NCI-H2196 (cell line): ENCODE data around the gene IDI2.
"Not testable (repeated sequence)": the region's sequence is repeated elsewhere in the genome, so short reads cannot be mapped to it uniquely, and the experiment has no call there.

Experiments used
- DNase-seq: peaks from one replicate; lab custom pipeline; 2025; ENCODE audit not compliant: unreplicated experiment; lab: John Stamatoyannopoulos, UW

IDI2 gene

DNA sequence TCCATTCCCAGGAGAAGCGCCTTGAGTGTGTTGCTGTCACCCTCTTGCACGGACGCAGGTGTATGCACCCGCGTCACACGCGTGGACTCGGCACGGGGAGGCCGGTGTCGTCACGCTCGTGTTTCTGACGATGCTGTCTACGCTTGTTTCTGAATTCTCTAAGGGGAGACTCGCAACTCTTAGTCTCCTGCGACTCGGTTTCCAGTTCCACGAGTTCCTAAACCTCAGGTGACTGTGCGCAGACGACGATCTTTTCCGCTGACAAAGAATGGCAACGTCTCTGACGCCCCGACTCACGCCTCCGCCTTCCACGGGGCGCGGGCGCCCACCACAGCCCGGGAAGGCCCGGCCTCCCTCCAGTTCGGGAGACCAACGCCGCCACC, 22.7 kb upstream of the IDI2 start:
- DNase-seq, result no peak

DNA sequence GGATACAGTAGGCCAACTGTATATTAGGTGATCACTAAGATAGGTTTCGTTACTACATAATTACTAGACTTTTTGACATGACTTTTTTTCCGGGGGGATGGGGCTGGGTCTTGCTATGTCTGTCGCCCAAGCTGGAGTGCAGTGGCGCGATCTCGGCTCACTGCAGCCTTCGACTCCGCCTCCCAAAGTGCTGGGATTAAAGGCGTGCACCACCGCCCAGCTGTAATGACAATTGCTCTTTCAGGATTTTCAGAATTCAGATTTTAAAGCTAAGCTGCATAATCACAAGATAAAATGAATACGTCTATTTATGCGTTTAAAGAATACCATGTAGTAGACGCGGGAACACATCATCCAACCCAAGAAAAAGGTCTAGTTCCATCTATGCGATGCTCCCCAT, 22.3 kb upstream of the IDI2 start:
- DNase-seq, result no peak

DNA sequence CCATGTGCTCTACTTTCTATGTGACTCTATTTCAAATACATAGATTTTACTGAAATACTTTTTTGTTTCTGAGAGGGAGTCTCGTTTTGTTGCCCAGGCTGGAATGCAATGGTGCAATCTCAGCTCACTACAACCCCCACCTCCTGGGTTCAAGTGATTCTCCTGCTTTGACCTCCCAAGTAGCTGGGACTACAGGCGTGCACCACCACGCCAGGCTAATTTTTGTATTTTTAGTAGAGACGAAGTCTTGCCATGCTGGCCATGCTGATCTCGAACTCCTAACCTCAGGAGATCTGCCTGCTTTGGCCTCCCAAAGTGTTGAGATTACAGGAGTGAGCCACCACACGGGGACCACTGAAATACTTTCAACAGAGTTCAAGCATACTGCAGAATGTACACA, 19.8 kb upstream of the IDI2 start:
- no peak for DNase-seq

DNA sequence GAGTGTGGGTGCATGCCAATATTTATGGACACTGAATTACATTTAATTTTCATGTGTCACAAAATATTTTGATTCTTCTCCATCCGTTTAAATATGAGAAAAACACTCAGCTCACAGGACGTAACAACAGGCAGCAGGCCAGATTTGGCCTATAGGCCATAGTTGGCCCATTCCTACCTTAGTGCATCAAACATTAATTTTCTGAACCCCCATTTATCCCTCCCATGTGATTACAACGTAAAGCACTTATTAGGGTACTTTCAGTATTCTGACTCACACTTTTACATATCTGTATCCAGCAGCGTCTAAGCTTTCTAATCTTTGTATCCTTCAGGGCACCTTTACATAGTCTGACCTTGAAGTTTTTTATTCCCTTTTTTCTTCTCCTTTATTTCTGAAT, 19.3 kb upstream of the IDI2 start:
- DNase-seq, result no peak

DNA sequence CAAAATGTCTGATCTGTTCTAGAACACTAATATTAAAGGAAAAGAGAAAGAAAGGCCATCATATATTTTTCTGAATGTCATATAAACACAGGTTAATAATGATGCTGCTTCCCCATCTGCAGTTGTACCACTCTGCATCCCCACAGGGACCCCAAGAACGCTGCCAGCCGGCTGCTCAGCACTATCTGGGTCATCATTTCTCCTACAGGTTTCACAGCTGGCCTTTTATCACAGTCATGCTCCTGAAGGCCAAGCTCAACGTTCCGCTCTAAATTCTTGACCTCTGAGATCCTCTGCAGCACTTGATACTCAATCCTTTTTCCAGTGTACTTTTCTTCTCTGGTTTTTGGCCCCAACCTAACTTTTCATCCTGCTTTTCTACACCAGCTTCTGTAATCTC, 18.5 kb upstream of the IDI2 start:
- no peak for DNase-seq

DNA sequence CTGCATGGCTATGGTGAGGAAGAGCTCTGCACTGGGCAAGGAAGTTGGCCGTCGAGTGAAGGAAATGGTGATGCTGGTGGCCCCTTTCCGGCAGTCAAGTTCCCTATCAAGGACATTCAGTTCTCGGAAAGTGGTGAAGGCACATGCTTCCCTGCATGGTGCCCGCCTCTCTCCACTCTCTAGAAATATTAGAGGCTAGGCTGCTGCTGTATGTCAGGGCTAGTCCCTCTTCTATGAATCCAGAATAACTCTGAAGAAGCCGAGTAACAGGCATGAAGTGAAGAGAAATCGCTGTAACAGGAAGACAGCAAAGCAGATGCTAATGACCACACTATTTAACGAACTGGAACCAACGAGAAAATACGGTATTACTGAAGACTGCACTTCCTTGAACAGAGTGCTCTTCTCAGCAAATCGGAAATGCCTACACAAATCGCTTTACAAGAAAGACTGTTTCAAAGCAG, 17.9 kb upstream of the IDI2 start:
- no peak for DNase-seq

DNA sequence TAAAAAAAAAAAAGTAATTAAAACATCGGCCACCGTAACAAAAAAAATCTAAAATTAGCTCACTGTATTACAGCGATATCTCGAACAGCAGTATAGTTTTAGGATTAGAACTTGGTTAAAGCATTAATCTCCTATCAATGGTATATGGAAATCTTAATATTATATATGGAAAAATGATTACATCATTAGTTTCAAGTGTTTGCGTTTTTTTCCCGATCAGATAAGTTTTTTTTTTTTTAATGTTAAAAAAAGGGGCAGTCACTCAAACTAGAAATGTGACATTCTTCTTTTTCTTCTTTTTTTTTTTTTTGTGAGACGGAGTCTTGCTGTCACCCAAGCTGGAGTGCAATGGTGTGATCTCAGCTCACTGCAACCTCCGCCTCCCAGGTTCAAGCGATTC, 15.9 kb upstream of the IDI2 start:
- DNase-seq, result no peak

DNA sequence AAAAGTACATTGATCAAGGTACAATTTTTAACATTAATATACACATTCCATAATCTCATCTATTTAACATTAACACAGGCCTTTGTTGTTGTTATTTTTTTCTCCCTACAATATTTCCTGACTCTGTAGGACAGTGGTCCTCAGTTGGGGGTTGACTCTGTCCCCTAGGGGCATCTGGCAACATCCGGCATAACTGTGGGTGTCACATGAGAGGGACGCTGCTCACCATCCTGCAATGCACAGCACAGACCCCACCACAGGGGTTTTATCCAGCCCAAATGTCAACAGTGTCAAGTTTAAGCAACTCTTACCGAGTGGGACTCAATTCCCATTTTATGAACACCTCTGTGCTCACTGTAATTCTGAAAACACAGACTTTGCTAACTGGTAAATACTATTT, 14.5 kb upstream of the IDI2 start:
- DNase-seq, result no peak

DNA sequence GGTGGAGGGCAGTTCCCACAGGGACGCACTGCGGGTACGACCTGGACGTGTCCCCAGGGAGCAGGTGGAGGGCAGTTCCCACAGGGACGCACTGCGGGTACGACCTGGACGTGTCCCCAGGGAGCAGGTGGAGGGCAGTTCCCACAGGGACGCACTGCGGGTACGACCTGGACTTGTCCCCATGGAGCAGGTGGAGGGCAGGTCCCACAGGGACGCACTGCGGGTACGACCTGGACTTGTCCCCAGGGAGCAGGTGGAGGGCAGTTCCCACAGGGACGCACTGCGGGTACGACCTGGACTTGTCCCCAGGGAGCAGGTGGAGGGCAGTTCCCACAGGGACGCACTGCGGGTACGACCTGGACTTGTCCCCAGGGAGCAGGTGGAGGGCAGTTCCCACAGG, 13.1 kb upstream of the IDI2 start:
- DNase-seq, result not testable (repeated sequence)

DNA sequence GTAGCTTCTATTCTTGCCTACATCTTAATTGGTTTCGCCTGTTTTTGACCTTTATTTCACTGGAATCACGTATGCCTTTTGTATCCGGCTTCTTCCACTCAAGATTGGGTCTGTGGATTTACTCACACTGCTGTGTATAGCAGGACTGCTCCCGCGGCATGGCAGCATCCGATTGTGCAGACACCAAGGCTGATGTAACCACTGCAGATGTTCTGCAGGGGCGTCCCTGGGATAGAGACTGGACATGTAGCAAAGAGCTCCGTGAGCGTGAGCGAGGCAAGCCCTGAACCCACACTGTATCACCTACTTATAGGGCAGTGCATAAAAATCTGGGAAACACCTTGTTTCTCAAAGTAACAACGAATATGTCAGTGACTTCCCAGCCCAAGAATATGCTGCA, 11.4 kb upstream of the IDI2 start:
- no peak for DNase-seq

DNA sequence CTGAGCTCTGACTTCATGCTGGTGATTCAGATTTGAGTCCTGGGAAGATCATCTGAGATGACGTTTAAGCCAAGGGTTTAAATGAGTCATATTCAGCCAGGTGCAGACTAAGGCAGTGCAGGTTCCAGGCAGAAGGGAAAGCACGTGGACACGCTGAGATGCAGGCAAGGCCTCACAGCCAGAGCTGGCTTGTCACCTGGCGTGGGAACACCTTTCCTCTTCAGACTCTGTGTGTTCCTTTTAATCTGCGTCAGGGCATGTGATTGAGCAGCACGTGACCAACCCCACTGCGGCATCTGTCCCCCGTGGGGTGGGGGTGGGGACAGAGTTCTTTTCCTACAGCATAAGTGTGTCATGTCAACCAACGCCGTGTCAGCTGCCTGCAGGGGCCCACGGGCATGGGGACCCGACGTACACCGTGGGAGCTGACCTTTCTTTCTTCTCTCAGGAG, 10.7 kb upstream of the IDI2 start:
- DNase-seq, result peak; percentile 25

DNA sequence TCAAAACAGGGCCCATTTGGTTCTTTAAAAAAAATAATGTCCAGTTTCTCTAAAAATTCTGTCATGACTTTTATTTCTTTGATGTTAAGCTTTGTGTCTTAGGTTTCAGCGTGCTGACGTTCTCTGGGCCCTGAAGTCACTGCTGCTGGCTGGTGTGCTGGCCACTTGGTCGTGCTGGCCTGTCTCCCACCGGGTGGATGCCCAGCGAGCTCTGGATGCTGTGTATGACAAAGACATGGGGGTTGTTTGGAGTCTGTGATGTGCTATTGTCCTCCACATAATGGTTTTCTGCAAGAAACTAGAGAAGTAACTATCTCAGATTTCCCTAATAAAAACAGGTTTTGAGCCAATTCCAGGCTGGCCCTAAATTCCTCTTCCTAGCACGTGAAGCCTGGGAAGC, 9.5 kb upstream of the IDI2 start:
- DNase-seq, result no peak

DNA sequence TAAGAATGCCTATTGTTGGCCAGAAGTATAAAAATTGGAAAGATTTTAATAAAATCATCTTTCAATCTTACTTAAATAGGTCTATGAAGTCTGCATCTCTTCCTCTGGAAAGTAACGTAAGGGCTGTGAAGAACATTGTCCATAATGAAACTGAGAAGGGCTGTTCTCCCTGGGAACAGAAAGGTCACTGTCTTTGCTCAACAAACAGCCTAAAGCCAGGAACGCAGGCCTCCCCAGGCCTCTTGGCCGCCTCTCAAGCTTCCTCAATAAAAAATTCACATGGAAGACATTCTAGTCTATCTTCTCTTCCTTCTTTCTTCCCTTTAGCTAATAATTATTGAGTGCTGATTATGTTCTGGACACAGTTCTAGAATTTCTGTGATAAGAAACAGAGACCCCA, 9.1 kb upstream of the IDI2 start:
- DNase-seq, result no peak

DNA sequence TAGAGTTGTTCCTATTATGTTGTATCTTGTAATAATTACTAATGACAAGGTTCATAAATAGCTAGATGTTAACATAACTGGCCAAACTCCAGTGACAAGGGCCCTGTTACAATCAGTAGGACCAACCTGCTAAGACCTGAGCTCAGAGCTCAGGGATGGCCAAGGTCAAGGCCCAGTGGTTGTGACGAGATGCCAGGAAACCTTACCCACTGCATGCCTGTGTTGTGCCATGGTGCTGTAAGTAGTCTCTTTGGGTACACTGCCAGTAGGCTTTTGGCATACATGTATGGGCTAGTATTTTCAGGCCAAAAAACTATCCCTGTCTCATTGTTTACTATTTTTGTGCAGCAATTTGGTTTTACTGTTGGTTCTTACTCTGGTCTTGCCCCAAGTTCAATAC, 7.9 kb upstream of the IDI2 start:
- no peak for DNase-seq

DNA sequence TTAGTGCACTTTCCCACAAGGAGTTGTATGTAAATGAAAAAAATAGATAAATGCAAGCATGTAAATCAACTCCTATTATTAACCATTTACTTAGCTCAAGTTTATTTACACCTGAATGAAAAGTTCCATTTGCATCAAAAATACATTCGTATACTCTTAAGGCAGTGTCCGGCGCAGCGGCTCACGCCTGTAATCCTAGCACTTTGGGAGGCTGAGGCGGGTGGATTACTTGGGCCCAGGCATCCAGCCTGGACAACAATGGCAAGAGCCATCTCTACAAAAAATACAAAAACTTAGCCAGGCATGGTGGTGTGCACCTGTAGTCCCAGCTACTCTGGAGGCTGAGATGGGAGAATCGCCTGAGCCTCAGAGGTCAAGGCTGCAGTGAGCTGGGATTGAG, 4.2 kb upstream of the IDI2 start:
- no peak for DNase-seq

DNA sequence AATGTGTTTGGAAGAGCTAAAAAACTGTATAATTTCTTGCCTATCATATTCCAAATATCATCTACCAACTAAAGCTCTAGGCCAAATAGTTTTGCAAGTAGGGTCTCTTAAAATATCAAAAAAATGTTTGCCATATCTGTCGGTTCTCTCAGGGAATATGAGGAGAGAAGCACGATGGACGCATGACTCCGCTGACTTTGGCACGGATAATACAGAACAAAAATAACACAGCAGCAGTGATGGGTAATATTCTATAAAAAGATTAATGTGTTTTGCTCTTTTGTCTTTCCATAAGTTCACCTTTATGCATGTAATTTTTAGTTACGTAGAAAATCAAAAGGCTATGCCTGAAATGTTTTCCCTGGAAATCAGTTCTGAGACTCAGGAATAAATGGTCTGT, 919 bp upstream of the IDI2 start:
- no peak for DNase-seq

DNA sequence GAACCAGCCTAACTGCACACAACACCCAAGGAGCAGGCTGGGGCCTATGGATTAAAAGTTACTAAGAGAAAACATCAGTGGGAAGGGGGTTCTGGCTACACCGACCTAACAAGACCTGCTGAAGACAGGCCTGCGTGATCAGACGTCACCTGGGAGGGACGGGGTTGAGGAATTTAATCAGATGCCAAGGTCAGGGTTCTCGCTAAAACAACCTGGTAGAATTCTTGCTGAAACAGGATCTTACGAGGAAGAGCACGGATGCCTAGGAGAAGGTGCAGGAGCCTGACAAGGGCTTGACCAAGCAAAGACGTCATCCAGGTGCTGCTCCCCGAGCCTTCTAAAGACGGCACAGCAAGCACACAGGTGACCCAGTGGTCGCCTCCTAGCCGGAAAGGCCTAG, 1.6 kb downstream of the IDI2 start:
- no peak for DNase-seq

DNA sequence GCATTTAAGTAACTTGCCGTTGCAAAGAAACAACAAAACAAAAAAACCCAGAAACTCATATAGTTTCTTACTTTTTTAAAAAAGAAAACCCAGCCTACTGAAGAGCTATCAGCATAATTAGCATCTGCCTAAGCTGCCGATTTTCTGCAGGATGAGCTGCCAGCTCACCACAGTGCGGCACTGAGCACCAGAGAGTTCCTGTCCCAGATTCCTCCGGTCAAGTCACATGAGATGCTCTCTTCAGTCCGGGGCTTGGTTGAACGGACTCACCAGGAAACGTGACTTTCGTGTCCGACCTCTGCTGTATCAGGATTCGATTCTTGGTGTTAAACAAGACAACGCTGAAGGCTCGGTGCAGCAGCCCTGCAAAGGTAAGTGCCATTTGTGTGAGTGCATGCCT, 3.2 kb downstream of the IDI2 start:
- DNase-seq, result no peak

DNA sequence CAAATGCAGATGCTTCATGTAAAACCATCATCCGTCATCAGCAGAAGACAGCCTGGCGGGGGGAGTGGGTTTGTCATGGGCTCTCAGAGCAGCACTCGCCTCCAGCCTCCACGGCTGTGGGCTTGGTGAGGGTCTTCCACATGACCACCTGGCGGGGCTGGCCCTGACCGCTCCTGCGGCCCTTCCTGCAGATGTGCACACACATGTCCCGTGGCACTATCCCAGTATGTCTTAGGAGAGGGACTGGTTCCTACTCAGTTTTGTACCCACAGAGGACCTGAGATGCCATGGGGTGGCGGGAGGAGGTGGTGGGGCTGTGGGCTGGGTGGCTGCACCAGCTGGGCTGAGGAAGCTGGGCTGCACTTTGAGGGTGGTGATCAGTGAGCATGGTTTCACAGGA, 4.7 kb downstream of the IDI2 start:
- DNase-seq, result no peak

DNA sequence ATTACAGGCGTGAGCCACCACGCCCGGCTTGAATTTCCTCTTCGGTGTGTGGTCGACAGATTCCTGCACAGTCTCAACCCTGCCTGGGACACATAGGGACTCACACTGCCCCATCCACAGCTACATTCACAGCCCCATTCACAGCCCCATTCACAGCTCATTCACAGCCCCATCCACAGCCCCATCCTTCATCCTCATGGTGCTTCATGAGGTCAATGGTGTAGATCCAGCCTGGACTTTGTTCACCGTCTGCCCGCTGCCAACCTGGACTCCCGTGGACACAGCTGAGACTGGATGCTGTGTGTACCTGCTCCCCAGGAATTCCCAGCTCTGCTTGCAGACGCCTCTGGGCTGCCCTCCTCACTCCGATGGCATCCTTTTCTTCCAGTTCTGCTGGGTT, 5.2 kb downstream of the IDI2 start:
- no peak for DNase-seq

DNA sequence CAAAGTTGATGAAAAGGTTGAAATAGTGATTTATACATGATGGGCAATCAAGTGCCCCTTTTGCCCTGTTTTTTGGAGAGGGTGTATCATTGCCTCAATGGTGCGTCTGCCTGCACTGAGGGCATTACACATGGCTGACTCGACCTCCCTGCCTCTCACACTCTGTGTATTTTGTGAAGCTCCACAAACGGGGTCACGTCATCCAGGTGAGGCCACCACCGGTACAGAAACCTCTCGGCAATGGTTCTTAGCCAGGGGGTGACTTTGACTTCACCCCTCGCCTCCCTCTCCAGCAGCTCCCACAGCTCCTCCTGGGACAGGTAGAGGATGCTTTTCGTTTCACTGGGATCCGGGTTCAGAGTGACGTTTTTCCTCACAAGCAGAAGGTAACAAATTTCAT, 6.3 kb downstream of the IDI2 start:
- no peak for DNase-seq

DNA sequence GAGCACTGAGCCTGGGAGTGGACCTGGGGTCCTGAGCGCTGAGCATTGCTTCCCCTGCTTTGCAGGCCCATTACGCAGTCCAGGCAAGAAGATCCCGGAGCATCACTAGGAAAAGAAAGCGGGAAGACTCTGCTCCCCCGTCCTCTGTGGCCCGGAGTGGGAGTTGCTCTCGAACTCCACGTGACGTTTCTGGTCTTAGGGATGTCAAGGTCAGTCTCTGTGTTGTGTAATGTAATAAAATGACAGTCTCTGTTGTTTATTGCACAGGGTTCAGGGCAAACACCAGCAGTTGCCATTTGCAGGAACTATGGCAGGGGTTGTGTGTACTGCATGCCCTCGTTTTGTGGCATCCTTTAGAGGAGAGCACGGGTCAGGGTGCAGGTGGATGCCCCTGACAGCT, 10.0 kb downstream of the IDI2 start:
- DNase-seq, result no peak

DNA sequence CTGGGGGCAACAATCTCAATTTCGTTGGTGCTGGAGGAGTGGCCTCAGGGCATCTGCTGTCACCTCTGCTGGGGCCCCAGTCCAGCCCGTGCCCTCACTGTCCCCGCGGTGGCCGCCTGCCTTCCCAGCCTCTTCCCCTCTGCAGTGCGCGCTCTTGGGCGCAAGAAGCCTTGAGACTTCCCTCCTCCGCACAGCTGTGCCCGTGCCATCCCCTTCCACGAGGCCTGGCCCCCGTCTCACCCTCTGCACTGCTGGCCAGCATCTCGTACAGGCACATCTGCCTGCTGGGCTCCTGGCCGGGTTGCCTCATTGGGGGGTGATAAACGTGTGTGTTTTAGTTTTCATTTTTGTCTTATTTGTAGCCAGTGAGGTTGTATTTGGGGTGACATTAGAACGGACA, 14.0 kb downstream of the IDI2 start:
- DNase-seq, result no peak

DNA sequence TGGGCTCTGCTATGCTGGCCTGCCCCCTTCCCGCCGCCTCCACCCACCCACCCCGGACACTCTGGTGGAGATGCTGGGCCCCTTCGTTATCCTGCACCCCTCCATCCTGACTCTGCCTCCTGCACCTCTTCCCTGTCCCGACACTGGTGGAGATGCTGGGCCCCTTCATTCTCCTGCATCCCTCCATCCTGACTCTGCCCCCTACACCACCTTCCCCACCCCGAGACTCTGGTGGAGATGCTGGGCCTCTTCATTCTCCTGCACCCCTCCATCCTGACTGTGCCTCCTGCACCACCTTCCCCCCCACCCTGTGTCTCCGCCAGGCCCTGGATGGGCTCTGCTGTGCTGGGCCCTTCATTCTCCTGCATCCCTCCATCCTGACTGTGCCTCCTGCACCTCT, 15.0 kb downstream of the IDI2 start:
- no peak for DNase-seq
